OCI-LY7 (cell line): ENCODE results near the gene WWOX.

Experiments used
- EZH2phosphoT487 ChIP-seq: fragments of 200-600 bp; sonication (generic); IDR thresholded peaks from 2 replicates; pipeline ENCODE4 v1.6.1; 2018; ENCODE audit warnings: low read depth, borderline replicate concordance, mild to moderate bottlenecking, mixed run types, antibody characterized with exemption, low read length, moderate library complexity, mixed read lengths
- TF ChIP-seq, protein P1 (sequence below): fragments of 200-600 bp; sonication (generic); conservative IDR thresholded peaks from 2 replicates; pipeline ENCODE4 v1.5.1; 2014; ENCODE audit warnings: mild to moderate bottlenecking, antibody characterized with exemption, low read length, moderate library complexity, mixed read lengths

DNA sequence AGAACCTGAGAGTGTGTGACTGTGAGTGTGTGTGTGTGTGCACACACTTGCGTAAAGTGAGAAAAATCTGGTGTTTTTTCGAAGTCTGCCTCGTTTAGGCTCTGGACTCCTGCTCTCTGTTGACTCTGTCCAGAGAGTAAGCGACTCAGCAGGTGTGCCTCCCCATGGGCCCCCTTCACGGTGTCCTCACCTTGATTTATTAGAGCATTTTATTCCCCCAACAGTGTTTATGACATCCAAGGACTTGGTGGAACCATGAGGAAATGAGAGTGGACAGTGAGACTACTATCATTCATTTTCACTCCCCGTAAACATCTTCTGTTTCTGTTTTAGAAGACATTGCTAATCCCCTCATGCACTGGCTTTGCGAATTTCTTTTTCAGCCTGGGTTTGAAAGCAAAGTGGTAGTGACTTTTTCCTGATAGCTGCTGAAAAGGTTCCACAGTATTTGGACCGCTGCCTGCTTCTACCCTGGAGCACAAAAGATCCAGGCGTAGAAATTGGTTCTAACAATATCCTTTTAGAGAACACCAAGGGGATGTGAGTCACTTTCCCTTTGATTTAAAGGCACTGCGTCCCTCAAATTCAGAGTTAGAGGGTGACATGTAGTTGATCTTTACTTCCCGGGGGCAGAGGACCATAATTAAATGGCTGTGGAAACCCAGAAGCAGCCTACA, 218.2 kb downstream of the WWOX start:
- TF ChIP-seq, protein P1, sequence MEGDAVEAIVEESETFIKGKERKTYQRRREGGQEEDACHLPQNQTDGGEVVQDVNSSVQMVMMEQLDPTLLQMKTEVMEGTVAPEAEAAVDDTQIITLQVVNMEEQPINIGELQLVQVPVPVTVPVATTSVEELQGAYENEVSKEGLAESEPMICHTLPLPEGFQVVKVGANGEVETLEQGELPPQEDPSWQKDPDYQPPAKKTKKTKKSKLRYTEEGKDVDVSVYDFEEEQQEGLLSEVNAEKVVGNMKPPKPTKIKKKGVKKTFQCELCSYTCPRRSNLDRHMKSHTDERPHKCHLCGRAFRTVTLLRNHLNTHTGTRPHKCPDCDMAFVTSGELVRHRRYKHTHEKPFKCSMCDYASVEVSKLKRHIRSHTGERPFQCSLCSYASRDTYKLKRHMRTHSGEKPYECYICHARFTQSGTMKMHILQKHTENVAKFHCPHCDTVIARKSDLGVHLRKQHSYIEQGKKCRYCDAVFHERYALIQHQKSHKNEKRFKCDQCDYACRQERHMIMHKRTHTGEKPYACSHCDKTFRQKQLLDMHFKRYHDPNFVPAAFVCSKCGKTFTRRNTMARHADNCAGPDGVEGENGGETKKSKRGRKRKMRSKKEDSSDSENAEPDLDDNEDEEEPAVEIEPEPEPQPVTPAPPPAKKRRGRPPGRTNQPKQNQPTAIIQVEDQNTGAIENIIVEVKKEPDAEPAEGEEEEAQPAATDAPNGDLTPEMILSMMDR = no peak
- TF ChIP-seq EZH2phosphoT487 = no peak
